COLO829 (cell line): ENCODE data around the gene BOLA2B.

ENCODE experiments used
- DNase-seq: peaks from one replicate; pipeline ENCODE4 v3.0.0; 2012; ENCODE audit warnings: low spot score

BOLA2B gene

GRCh38 chr16:30143347-30143702 is 50.1 kb downstream of the BOLA2B start:
- no peak for DNase-seq
